Upper lobe of right lung (tissue), 1 donor: ENCODE data around the gene PLPPR3. TPM values are rescaled to one million over a fixed set of nuclear protein-coding genes. Genes with fewer than 3 reads are reported as not detected.

Experiments used
- ATAC-seq: fragments of 200-7000 bp; cut with Tn5 transposase; one replicate; pipeline ENCODE4 v1.9.1; 2020; ENCODE audit warnings: mild to moderate bottlenecking, moderate library complexity
- DNase-seq: peaks from one replicate; pipeline ENCODE4 v3.0.0-alpha.2; 2020
- H3K27ac ChIP-seq: fragments of 200-600 bp; one replicate; pipeline ENCODE4 v1.8.0; 2022
- H3K27me3 ChIP-seq: fragments of 200-600 bp; one replicate; pipeline ENCODE4 v1.8.0; 2022; ENCODE audit warnings: mild to moderate bottlenecking
- H3K36me3 ChIP-seq: fragments of 200-600 bp; one replicate; pipeline ENCODE4 v1.8.0; 2022
- H3K4me1 ChIP-seq: fragments of 200-600 bp; one replicate; pipeline ENCODE4 v1.8.0; 2022
- H3K4me3 ChIP-seq: fragments of 200-600 bp; one replicate; pipeline ENCODE4 v1.8.0; 2022; ENCODE audit warnings: mild to moderate bottlenecking
- H3K9me3 ChIP-seq: fragments of 200-600 bp; one replicate; pipeline ENCODE4 v1.8.0; 2022
- CTCF ChIP-seq: fragments of 200-600 bp; IDR thresholded peaks from one replicate; pipeline ENCODE4 v1.8.0; 2022; ENCODE audit warnings: antibody characterized with exemption
- intact Hi-C: fragments of 100-400 bp; cut with DNase I; formaldehyde crosslinking; loops from one replicate; pipeline ENCODE4 v1.11.0; 2022
- total RNA-seq: library from RNA; stranded (reverse); fragmentation: NEBNext Ultra II Directional; extraction: Animal tissue kit (Norgen Biotek cat#: 25700); gene quantifications from one replicate; pipeline ENCODE4 v1.2.1, GENCODE V29; 2021
- donor health status: DM: no; HTN: yes; CAD: no; lungs with severe emphysema.

Gene PLPPR3
- total RNA-seq, 1 donor from 2014 or later, result 0.46 TPM

GRCh38 chr19:810883-811489, 10.8 kb downstream of the PLPPR3 start:
- no peak for TF ChIP-seq CTCF
- H3K36me3 ChIP-seq, result peaks cover 62% of the 10 kb centered on the region
- H3K4me3 ChIP-seq, result no peak overlapping the region
- ATAC-seq, result no peak
- no peak overlapping the region for H3K27ac ChIP-seq
- H3K4me1 ChIP-seq, result no peaks in the 10 kb centered on the region
- peak; percentile 59 for DNase-seq
- no peaks in the 10 kb centered on the region for H3K27me3 ChIP-seq
- intact Hi-C loops, result no loop called here
- no peaks in the 10 kb centered on the region for H3K9me3 ChIP-seq

DNA sequence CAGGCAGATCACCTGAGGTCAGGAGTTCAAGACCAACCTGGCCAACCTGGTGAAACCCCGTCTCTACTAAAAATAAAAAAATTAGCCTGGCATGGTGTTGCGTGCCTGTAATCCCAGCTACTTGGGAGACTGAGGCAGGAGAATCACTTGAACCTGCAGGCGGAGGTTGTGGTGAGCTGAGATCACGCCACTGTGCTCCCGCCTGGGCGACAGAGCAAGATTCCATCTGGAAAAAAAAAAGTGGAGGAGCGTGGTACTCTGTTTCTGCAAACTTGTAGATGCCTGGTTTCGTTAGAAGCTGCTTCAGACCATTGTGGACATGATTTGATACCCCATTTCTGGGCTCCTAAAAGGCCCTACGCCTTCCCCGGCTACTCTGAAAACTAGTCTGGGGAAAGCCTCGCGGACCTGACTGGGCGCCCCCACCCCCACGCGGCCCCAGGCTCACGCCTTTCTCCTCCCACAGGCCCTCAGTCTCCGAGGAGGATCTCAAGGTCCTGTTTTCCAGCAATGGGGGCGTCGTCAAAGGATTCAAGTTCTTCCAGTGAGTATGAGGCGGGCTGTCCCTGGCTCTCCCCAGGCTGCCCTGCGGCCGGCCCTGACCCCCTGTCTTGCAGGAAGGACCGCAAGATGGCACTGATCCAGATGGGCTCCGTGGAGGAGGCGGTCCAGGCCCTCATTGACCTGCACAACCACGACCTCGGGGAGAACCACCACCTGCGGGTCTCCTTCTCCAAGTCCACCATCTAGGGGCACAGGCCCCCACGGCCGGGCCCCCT, 11.5 kb downstream of the PLPPR3 start:
- H3K4me1 ChIP-seq, result no peaks in the 10 kb centered on the region
- no peak overlapping the region for H3K27ac ChIP-seq
- H3K36me3 ChIP-seq, result peaks cover 70% of the 10 kb centered on the region
- intact Hi-C loops, result no loop called here
- no peak overlapping the region for H3K4me3 ChIP-seq
- no peaks in the 10 kb centered on the region for H3K27me3 ChIP-seq
- TF ChIP-seq CTCF, result no peak
- peak; percentile 54 for DNase-seq
- ATAC-seq, result no peak
- H3K9me3 ChIP-seq, result no peaks in the 10 kb centered on the region

GRCh38 chr19:808423-808775, 13.4 kb downstream of the PLPPR3 start:
- Histone ChIP-seq H3K27me3 (no peaks in the 10 kb centered on the region), H3K9me3 (no peaks in the 10 kb centered on the region), H3K27ac (no peak overlapping the region), H3K4me1 (no peaks in the 10 kb centered on the region), H3K4me3 (no peak overlapping the region), H3K36me3 (peaks cover 88% of the 10 kb centered on the region)
- peak; percentile 60 for DNase-seq
- intact Hi-C loops, result no loop called here
- TF ChIP-seq CTCF, result no peak
- ATAC-seq, result no peak

DNA sequence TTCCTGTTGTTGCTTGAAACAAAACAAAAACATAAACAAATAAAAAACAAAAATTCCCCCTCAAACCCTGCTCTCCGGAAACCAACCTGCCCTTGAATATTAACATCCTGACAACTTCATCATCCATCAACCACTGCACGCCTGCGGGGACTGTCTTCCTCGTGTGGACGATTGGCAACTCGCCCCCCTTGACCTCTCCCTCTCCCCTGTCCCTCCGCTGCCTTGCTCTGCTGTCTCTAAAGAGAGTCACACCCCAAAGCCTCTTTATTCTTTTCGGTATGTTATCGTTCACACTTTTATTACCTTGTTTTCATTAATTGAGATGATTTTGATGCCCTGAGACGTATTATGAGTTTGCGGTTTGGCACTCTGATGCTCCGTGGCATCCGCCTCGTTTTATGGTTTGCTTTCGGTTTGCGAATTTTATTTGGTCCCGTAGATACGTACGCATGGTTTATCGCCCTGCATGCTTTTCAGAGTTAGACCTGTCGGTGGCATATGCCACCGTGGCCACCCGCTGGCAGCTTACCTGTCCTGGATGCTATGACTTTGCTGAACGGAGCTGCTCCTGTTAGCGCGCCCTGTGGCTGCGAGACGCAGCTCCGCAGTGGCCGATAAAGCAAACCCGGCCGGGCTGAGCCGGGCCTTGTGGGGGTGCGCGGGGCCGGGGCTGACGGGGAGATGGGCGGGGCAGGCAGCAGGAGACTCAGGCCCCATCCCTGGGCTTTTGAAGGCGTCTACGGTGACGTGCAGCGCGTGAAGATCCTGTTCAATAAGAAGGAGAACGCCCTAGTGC, 13.9 kb downstream of the PLPPR3 start:
- no peak for ATAC-seq
- DNase-seq, result peak; percentile 48
- no peak for TF ChIP-seq CTCF
- Histone ChIP-seq H3K27me3 (no peaks in the 10 kb centered on the region), H3K4me3 (no peak overlapping the region), H3K27ac (no peak overlapping the region), H3K36me3 (peaks cover 94% of the 10 kb centered on the region), H3K4me1 (peaks cover 5% of the 10 kb centered on the region), H3K9me3 (no peaks in the 10 kb centered on the region)
- intact Hi-C loops, result no loop called here

DNA sequence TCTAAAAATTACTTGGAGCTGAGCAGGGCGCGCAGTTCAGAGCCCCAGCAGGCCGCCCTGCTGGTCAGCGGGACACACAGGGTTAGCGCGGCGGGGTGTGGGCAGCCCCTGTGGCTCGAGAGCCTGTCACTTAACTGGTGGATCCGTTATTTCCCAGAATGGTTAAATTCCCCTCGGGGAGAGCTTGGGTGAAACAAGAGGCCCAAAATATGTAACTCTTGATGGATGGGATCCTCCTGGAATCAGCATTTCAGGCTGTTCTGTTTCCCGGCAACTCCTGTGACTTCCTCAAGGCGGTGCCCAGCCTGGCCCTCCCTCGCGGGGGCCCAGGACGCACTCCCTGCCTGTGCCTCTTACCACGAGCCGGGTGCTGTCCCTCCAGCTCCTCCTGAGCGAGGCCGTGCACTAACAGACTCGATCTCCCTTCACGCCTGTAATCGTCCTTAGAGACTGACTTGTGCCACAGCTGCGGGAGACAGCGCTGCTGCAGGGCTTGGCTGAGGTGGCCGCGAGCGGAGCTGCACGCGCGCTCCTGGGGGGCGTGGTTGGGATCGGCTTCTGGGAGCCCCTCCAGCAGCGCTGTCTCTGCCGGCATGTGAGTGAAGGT, 14.8 kb downstream of the PLPPR3 start:
- no peak overlapping the region for H3K27ac ChIP-seq
- H3K27me3 ChIP-seq, result no peaks in the 10 kb centered on the region
- H3K4me3 ChIP-seq, result no peak overlapping the region
- no peaks in the 10 kb centered on the region for H3K9me3 ChIP-seq
- intact Hi-C loops, result no loop called here
- peaks cover 14% of the 10 kb centered on the region for H3K4me1 ChIP-seq
- TF ChIP-seq CTCF, result no peak
- H3K36me3 ChIP-seq, result peaks cover 95% of the 10 kb centered on the region
- DNase-seq (peak; percentile 58), ATAC-seq (no peak)
